Effector CD8-positive, alpha-beta T cell (primary cell): ENCODE results near the gene AURKAIP1.
"Not testable (repeated sequence)": the region's sequence is repeated elsewhere in the genome, so short reads cannot be mapped to it uniquely, and the experiment has no call there.

Experiments used
- DNase-seq: peaks from one replicate; lab custom pipeline; 2025; lab: John Stamatoyannopoulos, UW

The AURKAIP1 gene

GRCh38 chr1:1387098-1388077 lies 12.4 kb upstream of the AURKAIP1 start:
- DNase-seq = no peak

DNA sequence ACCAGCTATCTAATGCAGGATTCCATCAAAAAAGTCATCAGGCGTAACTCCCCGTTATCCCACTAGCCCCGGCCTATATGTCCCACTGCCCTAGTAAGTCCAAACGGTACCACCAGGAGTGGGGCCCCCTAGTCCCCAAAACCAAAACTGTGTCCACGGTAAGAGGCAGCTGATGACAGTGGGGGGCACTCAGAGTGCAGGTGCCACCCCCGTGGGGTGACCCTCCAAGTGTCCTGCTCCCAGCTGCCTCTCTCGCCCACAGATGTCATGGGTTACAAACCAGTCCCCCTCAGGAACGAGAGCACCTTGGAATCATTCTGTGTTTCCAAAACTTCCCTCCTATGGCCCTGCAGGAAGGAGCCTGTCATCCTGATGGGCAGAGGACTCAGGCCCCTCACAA lies 10.9 kb upstream of the AURKAIP1 start:
- DNase-seq = no peak

DNA sequence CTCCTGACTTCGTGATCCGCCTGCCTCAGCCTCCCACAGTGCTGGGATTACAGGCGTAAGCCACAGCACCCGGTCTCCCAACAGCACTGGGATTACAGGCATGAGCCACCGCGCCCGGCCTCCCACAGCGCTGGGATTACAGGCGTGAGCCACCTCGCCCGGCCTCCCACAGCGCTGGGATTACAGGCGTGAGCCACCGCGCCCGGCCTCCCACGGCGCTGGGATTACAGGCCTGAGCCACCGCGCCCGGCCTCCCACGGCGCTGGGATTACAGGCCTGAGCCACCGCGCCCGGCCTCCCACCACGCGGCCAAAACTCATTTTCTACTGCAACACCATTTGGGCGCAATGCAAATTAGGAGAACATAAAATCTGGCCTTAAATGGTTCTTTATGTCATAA lies 10.3 kb upstream of the AURKAIP1 start:
- not testable (repeated sequence) for DNase-seq

GRCh38 chr1:1381294-1381693 lies 6.3 kb upstream of the AURKAIP1 start:
- DNase-seq = no peak

- no peak for DNase-seq
These were observed 5.9 kb upstream of the AURKAIP1 start for GRCh38 chr1:1380860-1381259.

DNA sequence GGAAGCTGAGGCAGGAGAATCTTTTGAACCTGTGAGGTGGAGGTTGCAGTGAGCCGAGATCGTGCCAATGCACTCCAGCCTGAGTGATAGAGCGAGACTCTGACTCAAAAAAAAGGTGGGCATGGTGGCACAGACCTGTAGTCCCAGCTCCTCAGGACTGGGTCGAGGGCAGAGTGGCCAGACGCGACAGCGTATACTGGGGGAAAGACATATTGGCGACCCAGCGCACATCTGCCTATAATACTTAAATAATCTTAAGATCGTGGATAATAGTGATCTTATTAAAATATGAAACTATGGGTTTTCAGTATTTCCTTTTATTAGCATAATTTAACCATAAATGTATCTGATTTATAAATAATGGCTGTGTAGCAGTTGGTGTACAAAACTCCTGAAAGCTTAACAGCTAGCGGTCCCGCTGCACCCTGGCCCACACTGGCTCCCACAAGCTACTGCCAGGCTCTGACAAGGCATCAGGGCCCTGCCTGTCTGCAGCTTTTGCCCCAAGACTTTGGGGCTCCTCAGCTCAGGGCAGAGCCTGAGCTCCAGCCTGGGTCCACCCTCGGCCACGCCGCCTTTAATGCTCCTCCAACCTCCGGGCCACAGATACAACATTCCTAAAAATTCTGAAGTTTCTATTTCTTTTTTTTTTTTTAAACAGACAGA lies 2.7 kb upstream of the AURKAIP1 start:
- DNase-seq = no peak

- DNase-seq = no peak
These were observed 1.7 kb upstream of the AURKAIP1 start for GRCh38 chr1:1376551-1377226.

GRCh38 chr1:1374589-1374928 lies 448 bp downstream of the AURKAIP1 start:
- DNase-seq = no peak

- DNase-seq = no peak
These were observed 1.0 kb downstream of the AURKAIP1 start for GRCh38 chr1:1373815-1374588.

- no peak for DNase-seq
These were observed 1.8 kb downstream of the AURKAIP1 start for GRCh38 chr1:1373051-1373814.

DNA sequence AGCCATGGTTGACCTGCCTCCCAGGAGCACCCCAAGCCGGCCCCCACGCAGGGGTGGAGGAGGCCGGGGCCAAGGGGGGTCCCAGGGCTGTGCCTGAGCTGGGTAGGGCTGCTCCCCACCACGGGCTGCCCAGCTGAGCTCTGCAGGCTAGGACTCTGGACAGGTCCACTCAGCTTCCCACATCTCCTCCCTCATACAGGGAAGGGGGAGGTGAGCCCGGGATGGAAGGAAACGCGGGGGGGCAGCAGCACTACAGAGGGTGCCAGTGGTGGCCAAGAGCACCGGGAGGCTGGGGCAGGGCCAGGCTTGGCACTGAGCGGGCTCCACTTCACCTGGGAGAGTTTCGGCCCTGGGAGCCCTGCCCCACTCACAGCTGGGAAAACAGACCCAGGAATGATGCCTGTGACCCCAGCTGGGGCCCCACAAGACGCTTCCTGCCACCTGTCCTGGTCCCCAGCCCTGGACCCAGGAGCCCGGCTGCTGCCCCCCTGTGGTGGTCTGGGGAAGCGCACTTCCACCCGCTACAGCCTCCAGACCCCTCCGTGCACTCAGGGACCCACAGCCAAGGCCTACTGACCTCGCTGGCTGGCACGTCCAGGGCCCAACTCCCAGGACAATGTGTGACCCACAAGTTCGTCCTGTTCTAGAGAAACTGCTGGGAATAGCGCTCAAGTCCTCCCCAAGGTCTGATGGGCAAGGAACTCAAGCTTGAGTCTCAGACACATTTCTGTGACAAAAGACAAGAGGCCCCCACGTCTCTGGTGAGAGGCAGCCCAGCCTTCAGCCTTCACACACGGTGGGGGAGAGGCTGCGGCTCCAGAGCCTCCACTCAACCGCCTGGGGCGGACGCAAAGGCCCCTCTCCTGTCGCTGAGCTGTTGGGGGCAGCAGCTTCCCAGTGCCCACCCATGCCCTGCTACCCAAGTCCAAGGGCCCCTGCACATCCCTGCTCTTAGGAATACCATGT lies 3.0 kb downstream of the AURKAIP1 start:
- peak; percentile 67 for DNase-seq

DNA sequence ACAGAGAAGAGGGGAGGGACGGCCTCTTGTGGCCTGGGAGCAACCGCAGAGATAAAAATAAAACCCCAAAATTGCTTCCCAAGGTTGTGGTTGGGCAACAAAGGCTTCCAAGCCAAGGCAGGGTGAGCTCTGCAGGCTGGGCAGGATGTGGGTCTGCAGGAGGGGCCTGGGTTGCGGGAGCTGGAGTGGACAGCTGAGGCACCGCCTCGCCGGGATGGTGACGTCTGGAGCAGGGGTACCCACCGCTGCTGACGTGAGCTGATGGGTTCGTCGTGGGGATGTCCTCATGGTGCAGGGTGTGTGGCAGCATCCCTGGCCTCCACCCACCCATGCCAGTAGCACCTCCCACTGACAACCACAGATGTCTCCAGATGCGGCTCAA lies 3.7 kb downstream of the AURKAIP1 start:
- DNase-seq = peak; percentile 57

DNA sequence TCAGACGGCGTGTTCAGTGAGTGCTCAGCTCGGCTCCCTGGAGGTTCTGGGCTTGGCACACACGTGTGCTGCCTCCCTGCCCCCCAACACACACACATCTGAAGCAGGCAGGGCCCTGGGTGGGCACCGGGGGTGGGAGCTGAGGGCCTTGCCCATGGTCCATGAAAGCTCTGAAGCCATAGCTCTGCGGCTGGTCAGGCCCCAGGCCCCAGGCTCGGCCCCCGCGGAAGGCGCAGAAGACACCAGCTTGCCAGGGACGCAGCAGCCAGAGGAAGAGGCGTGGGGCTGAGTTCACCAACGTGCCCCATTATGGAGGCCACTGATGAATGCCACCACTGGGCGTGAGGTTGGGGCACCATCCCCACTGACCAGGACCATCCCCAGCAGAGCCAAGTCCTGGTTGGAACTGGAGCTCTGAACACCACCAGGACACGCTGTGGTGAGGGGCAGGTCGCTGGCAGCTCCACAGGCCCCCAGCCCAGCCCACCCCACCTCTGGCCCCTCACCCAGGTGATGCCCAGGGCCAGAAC lies 4.2 kb downstream of the AURKAIP1 start:
- DNase-seq = no peak

- DNase-seq = not testable (repeated sequence)
These were observed 4.9 kb downstream of the AURKAIP1 start for GRCh38 chr1:1370094-1370493.

GRCh38 chr1:1367315-1367714 lies 7.7 kb downstream of the AURKAIP1 start:
- no peak for DNase-seq

DNA sequence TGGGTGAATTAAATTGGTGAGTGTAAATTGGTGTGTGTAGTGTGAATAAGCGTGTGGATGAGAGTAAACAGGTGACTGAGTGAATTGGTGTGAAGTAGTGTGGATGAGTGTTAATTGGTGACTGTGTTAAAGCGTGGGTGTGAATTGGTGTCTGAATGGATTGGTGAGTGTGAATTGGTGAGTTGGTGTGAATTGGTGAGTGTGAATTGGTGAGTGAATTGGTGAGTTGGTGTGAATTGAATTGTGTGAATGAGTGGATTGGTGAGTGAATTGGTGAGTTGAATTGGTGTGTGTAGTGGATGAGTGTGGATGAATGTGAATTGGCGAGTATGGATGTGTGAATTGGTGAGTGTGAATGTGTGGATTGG lies 8.3 kb downstream of the AURKAIP1 start:
- DNase-seq = no peak

GRCh38 chr1:1365875-1366698 lies 8.9 kb downstream of the AURKAIP1 start:
- DNase-seq = no peak

GRCh38 chr1:1364266-1364665 lies 10.7 kb downstream of the AURKAIP1 start:
- DNase-seq = no peak

- no peak for DNase-seq
These were observed 13.0 kb downstream of the AURKAIP1 start for GRCh38 chr1:1361982-1362423.
